DOHH2 (cell line): ENCODE data around the gene KCNMA1.

Experiments used
- H3F3A ChIP-seq: fragments of 200-600 bp; sonication (generic), shearing (Covaris generic); 2 replicates; pipeline ENCODE4 v1.6.0; 2016; ENCODE audit warnings: antibody characterized with exemption, mild to moderate bottlenecking; ENCODE audit not compliant: control insufficient read depth, insufficient read depth
- H3K27ac ChIP-seq: fragments of 200-600 bp; sonication (generic); 2 replicates; pipeline ENCODE4 v1.5.1; 2014; ENCODE audit warnings: low read depth, mild to moderate bottlenecking, low read length, moderate library complexity
- H3K27me3 ChIP-seq: fragments of 200-600 bp; sonication (generic); 2 replicates; pipeline ENCODE4 v1.6.1; 2014; ENCODE audit warnings: mild to moderate bottlenecking, low read length, mixed read lengths; ENCODE audit not compliant: control insufficient read depth
- H3K36me3 ChIP-seq: fragments of 200-600 bp; sonication (generic); 2 replicates; pipeline ENCODE4 v1.6.1; 2014; ENCODE audit warnings: mild to moderate bottlenecking, low read length, moderate library complexity, mixed read lengths; ENCODE audit not compliant: control insufficient read depth
- H3K4me1 ChIP-seq: fragments of 200-600 bp; sonication (generic); 2 replicates; pipeline ENCODE4 v1.6.1; 2014; ENCODE audit warnings: mild to moderate bottlenecking, low read length, mixed read lengths; ENCODE audit not compliant: control insufficient read depth
- H3K4me2 ChIP-seq: fragments of 200-600 bp; sonication (generic); 2 replicates; pipeline ENCODE4 v1.6.0; 2014; ENCODE audit warnings: mild to moderate bottlenecking, low read length, moderate library complexity
- H3K4me3 ChIP-seq: fragments of 200-600 bp; sonication (generic); 2 replicates; pipeline ENCODE4 v1.5.1; 2014; ENCODE audit warnings: mild to moderate bottlenecking, low read length, mixed read lengths
- H3K79me2 ChIP-seq: fragments of 200-600 bp; sonication (generic); 2 replicates; pipeline ENCODE4 v1.6.1; 2014; ENCODE audit warnings: mild to moderate bottlenecking, low read length, mixed read lengths; ENCODE audit not compliant: control insufficient read depth
- H3K9me2 ChIP-seq: fragments of 200-600 bp; sonication (generic); replicated peaks from 2 replicates; pipeline ENCODE4 v1.6.1; 2014; ENCODE audit warnings: mild to moderate bottlenecking, low read length, mixed read lengths; ENCODE audit not compliant: control insufficient read depth
- H3K9me3 ChIP-seq: fragments of 200-600 bp; sonication (generic); 2 replicates; pipeline ENCODE4 v1.6.1; 2014; ENCODE audit warnings: antibody characterized with exemption, low read length, mixed read lengths; ENCODE audit not compliant: control insufficient read depth, insufficient read depth
- H4K20me1 ChIP-seq: fragments of 200-600 bp; sonication (generic); 2 replicates; pipeline ENCODE4 v1.6.0; 2014; ENCODE audit warnings: low read depth, mild to moderate bottlenecking, antibody characterized with exemption, low read length, moderate library complexity; ENCODE audit not compliant: control insufficient read depth, insufficient read depth
- EZH2phosphoT487 ChIP-seq: fragments of 200-600 bp; sonication (generic); IDR thresholded peaks from 2 replicates; pipeline ENCODE4 v1.6.1; 2017; ENCODE audit warnings: borderline replicate concordance, mild to moderate bottlenecking, antibody characterized with exemption, low read length, moderate library complexity, mixed read lengths
- TF ChIP-seq, protein P1 (sequence below): fragments of 200-600 bp; sonication (generic); IDR thresholded peaks from one replicate; pipeline ENCODE4 v1.5.1; 2014; ENCODE audit warnings: antibody characterized with exemption, mild to moderate bottlenecking, low read depth, low read length; ENCODE audit not compliant: poor library complexity, severe bottlenecking

KCNMA1 gene

DNA sequence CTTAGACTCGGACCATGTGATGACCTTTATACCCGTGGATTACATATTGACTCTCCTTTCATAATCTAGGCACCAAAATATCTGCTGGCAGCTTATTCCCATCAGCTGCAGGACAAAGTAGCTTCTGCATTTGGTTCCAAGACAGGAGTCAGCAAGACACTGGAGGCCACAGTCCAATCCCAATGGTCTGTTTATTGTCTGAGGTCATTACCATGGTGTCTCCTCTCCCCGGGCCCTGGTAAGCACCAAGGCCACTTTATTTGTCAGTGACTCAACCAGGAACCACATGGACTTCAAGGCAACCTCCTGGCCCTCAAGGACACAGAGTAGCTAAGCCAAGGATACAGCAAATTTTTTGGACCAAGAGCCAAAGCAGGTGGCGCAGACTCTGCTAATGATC lies 36.1 kb downstream of the KCNMA1 start:
- peaks cover 15% of the 10 kb centered on the region for H3K4me1 ChIP-seq
- no peak overlapping the region for H3K4me2 ChIP-seq

DNA sequence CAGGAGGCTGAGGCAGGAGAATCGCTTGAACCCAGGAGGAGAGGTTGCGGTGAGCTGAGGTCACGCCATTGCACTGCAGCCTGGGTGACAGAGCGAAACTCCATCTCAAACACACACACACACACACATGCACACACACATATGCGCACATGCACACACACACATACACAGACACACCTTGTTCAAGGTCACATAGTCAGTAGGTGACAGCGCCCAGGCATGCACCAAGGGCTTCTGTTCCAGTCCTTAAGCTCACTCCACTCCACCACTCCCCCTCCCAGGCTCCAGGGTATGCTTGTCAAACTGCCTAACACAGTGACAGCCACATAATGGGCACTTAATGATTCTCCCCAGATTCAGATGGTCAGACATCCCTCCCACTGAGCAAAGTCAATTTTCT lies 37.0 kb downstream of the KCNMA1 start:
- TF ChIP-seq, protein P1, sequence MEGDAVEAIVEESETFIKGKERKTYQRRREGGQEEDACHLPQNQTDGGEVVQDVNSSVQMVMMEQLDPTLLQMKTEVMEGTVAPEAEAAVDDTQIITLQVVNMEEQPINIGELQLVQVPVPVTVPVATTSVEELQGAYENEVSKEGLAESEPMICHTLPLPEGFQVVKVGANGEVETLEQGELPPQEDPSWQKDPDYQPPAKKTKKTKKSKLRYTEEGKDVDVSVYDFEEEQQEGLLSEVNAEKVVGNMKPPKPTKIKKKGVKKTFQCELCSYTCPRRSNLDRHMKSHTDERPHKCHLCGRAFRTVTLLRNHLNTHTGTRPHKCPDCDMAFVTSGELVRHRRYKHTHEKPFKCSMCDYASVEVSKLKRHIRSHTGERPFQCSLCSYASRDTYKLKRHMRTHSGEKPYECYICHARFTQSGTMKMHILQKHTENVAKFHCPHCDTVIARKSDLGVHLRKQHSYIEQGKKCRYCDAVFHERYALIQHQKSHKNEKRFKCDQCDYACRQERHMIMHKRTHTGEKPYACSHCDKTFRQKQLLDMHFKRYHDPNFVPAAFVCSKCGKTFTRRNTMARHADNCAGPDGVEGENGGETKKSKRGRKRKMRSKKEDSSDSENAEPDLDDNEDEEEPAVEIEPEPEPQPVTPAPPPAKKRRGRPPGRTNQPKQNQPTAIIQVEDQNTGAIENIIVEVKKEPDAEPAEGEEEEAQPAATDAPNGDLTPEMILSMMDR, result no peak
- TF ChIP-seq EZH2phosphoT487, result no peak
- no peak overlapping the region for H3K4me3 ChIP-seq
- no peaks in the 10 kb centered on the region for H3K36me3 ChIP-seq
- H4K20me1 ChIP-seq, result no peaks in the 10 kb centered on the region
- no peaks in the 10 kb centered on the region for H3K9me3 ChIP-seq
- H3K79me2 ChIP-seq, result no peaks in the 10 kb centered on the region
- peaks cover 15% of the 10 kb centered on the region for H3K4me1 ChIP-seq
- 0 out of 2 replicates have a peak, but pooled peaks cover 2% of the 10 kb centered on the region for H3K27me3 ChIP-seq
- no peak overlapping the region for H3K27ac ChIP-seq
- H3F3A ChIP-seq, result no peaks in the 10 kb centered on the region
- no peaks in the 10 kb centered on the region for H3K9me2 ChIP-seq
- H3K4me2 ChIP-seq, result no peak overlapping the region

More for the DNA sequence above, 36.1 kb downstream of the KCNMA1 start:
- H3K4me3 ChIP-seq, result no peak overlapping the region
- no peaks in the 10 kb centered on the region for H3K9me3 ChIP-seq
- H3K27ac ChIP-seq, result no peak overlapping the region
- H4K20me1 ChIP-seq, result no peaks in the 10 kb centered on the region
- no peak for TF ChIP-seq EZH2phosphoT487
- TF ChIP-seq, protein P1, result no peak
- H3K9me2 ChIP-seq, result no peaks in the 10 kb centered on the region
- H3K36me3 ChIP-seq, result no peaks in the 10 kb centered on the region
- H3K27me3 ChIP-seq, result 0 out of 2 replicates have a peak, but pooled peaks cover 2% of the 10 kb centered on the region
- no peaks in the 10 kb centered on the region for H3F3A ChIP-seq
- H3K79me2 ChIP-seq, result no peaks in the 10 kb centered on the region

DNA sequence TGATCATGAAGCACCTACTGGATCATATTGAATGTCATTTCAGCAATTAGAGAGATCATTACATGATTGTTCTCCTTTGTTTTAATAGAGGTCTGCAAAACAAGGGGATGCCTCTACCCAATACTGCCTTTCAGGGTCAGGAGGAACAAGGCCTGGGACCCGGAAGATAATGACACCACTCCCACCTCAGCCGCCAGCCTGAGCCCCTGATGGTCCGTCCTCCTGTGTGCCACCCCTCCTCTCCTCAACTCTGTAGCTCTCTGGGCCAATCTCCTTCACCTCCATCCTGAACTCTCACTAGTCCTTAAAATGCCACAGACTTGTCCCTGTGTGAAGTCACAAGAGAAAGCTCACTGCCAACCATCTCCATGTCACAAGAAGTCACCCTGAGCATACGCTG lies 38.0 kb downstream of the KCNMA1 start:
- Histone ChIP-seq H3K9me3 (no peaks in the 10 kb centered on the region), H3K4me1 (peaks cover 15% of the 10 kb centered on the region), H3K79me2 (no peaks in the 10 kb centered on the region)

More for the DNA sequence above, 38.0 kb downstream of the KCNMA1 start:
- TF ChIP-seq EZH2phosphoT487, result no peak
- TF ChIP-seq, protein P1, result no peak
- H3K9me2 ChIP-seq, result no peaks in the 10 kb centered on the region
- 0 out of 2 replicates have a peak, but pooled peaks cover 2% of the 10 kb centered on the region for H3K27me3 ChIP-seq
- H3K4me2 ChIP-seq, result no peak overlapping the region
- H3F3A ChIP-seq, result no peaks in the 10 kb centered on the region
- H3K27ac ChIP-seq, result no peak overlapping the region
- H3K36me3 ChIP-seq, result no peaks in the 10 kb centered on the region
- no peak overlapping the region for H3K4me3 ChIP-seq
- H4K20me1 ChIP-seq, result no peaks in the 10 kb centered on the region
